Adipose tissue (tissue), 3 donors: Measurements from ENCODE around the gene RSAD2. TPM values are rescaled to one million over a fixed set of nuclear protein-coding genes. Genes with fewer than 3 reads are reported as not detected.

Experiments used
- H3K27ac ChIP-seq: one replicate; pipeline ENCODE4 v1.5.1; 2013; ENCODE audit warnings: low read depth, low read length
- WGBS, 3 donors: extraction: QIAGEN DNeasy Blood & Tissue Kit; methylation state at CpG; one replicate each; pipeline ENCODE4 v1.1.7; 2013; 5-methylcytosine and 5-hydroxymethylcytosine counted together
- polyA plus RNA-seq, 3 donors: library from polyadenylated mRNA; stranded (reverse); fragments of 200-250 nt; gene quantifications; one replicate each; pipeline ENCODE4 v1.2.3, GENCODE V29; 2013
- donor health status: healthy with polysubstance abuse.
- donor health status: Bipolar disorder and iron deficiency.
- donor health status: healthy.

The RSAD2 gene
- polyA plus RNA-seq, 3 donors, result 1.4 to 3.0 (median 1.5) TPM

DNA sequence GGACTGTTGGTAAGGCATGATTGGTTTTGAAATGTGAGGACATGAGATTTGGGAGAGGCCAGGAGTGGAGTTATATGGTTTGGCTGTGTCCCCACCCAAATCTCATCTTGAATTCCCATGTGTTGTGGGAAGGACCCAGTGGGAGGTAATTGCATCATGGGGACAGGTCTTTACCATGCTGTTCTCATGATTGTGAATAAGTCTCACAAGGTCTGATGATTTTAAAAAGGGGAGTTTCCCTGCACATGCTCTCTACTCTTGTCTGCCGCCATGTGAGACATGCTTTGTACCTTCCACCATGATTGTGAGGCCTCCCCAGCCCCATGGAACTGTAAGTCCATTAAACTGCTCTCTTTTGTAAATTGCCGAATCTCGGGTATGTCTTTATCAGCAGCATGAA, 17.3 kb upstream of the RSAD2 start:
- H3K27ac ChIP-seq, result no peak overlapping the region
- WGBS, 3 donors, result 97 to 100% (median 99%) methylated on average over 3 of the region's 3 CpGs

DNA sequence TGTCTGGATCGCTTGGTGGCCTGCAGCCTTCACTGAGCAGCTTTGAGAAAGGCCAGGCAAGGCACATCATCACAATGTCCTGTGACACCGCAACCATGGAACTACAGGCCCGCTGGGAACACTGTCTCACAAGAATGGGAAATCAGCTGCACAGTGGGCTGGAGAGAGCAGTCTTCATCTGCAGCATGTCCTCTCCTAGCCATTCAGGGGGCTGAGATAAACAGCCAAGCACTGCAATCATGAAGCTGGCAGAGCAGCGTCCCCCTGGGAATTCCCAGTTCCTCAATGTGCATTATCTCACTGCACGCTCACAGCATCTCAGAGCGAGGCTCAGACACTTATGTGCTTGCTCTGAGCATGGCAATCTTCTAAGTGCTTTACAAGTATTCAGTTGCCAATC, 13.8 kb upstream of the RSAD2 start:
- no peak overlapping the region for H3K27ac ChIP-seq
- WGBS, 3 donors, result 72 to 84% (median 76%) methylated on average over 6 of the region's 6 CpGs

DNA sequence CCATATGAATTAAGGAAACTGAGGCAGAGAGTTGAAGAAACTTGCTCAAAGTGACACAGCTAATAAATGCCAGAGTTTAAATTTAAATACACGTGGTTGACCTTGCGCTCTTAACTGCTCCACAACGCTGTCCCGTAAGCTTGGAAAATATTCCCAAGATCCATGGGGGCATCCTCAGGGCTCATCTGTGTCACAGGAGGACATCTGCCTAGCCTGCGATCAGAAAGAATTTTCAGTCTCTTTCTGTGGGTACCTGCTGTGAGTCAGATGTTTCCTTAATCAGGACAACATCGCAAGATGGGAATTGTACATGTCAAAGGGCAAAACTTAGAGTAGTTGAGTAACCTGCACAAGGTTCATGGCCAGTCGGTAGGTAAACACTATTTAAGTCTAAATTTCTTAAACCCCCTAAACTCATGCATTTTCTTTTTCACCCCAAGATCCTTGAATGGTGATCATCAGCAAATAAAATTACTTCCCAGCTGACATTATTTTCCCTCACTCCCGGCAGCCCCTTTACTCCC, 13.3 kb upstream of the RSAD2 start:
- 58 to 63% (median 61%) methylated on average over 8 of the region's 8 CpGs for WGBS, 3 donors
- H3K27ac ChIP-seq, result no peak overlapping the region

DNA sequence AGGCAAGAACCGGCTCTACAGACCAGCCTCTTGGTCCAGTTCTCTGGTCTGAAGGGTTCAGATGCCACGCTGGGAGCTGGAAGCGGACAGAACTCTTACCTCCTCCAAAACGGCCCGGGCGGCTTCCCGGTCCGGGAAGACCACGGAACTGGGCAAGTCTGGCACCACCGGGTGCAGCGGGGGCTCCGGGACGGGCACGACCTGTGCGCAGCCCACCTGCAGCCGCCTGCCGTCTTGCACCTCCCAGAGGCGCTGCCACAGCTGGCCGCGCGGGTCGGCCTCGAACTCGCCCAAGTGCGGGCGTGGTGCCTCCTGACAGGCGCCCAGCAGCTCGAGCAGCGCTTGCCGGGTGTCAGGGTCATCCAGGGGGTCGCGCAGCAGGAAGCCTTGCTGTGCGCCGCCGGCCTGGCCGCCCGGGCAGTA, 12.6 kb upstream of the RSAD2 start:
- no peak overlapping the region for H3K27ac ChIP-seq
- WGBS, 3 donors, result 5 to 6% (median 5%) methylated on average over 37 of the region's 37 CpGs

DNA sequence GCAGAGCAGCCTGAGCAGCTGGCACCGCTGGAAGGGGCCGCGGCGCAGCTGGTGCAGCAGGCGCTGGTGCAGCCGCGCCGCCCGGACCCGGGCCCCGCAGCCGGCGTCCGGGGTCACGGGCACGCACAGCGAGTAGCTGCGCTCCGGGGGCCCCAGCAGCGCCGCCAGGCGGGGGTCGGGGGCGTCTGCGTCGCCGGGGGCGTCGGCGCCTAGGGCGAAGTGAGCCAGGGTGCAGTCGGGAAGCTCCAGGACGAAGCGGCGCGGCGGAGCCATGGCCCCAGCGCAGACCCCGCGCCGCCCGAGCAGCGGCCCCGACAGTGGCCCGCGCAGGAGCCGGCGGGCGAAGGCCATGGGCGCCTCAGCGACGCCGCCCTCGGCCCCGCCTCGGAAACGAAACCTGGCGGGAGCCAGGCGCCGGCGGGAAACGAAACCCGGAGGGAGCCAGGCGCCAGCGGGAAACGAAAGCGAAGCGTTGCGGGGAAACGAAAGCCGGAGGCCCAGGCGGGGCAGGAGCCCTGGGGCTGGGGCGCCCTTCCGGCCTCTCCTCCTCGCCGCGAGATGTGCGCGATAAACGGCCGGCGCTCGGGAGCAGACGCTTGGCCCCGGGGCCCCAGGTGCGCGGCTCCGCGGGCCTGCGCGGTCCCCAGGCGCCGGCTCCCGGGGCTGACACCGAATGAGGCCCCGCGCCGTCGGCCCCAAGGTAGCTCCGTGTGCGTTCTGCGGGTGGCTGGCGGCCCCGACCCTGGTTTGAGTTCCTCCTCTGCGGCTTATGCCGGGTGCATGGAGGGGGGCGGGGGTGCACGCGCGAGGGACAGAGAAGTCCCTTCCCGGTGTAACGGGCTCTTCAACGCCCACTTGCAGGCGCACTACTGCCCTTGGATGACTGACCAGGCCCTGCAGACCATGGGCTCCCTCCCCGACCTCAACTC, 12.0 kb upstream of the RSAD2 start, which contains the start of gene CMPK2:
Gene CMPK2, minus strand, starts transcription at position 562 of the 929 bp plus-strand sequence. Its CDS starts 211 bp downstream, at position 351.
- 0 to 1% (median 1%) methylated on average over 81 to 115 of the region's 115 CpGs for WGBS, 3 donors
- H3K27ac ChIP-seq, result no peak within 1 kb of the TSS

DNA sequence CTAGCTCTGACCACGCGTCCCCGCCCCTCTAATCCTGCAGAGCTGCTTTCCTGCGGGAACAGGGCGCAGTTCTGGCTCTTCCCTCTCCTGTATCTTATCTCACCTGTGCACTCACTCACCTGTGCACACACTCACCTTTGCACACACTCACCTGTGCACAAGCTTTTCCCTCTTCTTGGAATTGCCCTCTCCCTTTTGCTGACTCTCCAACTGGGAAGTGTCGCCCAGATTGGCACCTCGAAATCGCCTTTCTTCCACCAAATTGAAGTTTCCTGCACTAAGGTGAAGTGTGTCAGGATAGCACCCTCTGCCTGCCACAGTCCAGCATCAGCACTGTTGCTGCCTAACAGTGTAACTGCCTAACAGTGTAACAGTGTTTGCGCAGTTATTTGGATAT, 11.3 kb upstream of the RSAD2 start:
- WGBS, 3 donors, result 3 to 8% (median 6%) methylated on average over 9 of the region's 9 CpGs
- H3K27ac ChIP-seq, result no peak overlapping the region

DNA sequence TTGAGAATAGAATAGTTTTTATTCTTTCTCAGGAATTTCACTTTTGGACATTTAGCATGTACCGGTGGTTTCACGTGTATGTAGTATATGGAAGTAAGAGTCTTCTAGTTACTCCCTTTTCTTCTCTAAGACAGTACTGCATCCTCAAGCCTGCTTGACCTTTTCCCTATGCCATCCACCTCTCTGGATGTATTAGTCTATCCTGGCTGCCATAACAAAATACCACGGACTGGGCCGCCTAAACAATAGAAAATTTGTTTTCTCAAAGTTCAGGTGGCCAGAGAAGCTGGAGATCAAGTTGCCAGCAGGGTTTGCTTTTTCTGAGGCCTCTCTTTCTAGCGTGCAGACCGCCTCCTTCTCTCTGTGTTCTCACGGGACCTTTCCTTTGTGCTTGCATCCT, 10.6 kb upstream of the RSAD2 start:
- WGBS, 3 donors, result 79 to 84% (median 81%) methylated on average over 7 of the region's 7 CpGs
- H3K27ac ChIP-seq, result no peak overlapping the region

DNA sequence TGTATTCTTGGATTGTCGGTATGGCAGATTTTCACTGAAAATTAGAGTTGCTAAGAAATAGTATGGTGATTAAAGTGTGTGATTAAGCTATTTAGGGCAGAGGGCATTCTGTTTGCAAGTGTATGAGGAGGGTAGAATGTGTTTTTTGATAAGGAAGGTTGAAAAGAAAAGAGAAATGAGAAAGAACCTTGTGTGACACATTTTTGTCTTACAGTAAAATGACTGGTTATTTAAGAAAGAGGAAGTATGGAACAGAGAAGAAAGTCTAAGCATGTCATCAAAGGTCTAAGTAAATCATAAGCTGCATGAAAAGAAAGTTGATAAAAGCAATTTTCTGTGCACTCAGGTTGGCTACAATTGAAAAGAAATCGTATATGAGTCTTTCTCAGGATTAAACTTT, 5.2 kb upstream of the RSAD2 start:
- H3K27ac ChIP-seq, result no peak overlapping the region
- 76 to 92% (median 79%) methylated on average over 2 of the region's 2 CpGs for WGBS, 3 donors

DNA sequence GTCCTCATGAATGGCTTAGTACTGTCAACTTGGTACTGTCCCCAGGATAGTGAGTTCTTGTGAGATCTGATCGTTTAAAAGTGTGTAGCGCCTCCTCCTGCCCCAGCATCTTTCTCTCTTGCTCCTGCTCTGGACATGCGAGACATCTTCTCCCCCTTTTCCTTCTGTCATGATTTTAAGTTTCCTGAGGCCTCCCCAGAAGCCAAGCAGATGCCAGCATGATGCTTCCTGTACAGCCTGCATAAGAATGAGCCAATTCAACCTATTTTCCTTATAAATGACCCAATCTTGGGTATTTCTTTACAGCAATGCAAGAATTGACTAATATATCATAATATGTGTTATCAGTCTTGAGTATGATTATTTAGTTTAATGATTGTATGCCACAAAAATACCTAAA, 3.5 kb upstream of the RSAD2 start:
- H3K27ac ChIP-seq, result no peak overlapping the region
- 96 to 98% (median 97%) methylated on average over 3 of the region's 3 CpGs for WGBS, 3 donors

DNA sequence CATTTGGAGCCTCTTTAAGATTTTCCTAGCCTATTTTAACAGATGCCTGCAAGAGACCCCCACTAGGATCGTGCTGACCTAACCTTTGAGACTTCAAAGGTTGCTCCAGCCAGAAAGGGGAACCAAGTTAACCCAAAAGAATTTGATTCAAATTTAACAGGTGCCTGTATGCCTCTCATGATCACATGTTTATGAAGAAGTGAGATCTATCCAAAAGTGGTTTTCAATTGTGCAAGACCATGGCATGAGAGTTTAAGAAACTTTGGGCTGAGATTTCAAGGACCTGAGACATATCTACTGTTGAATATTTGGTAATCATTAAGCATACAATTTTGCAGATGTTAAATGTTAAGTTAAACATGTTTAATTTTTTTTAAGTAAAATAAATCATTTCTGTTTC, 1.3 kb upstream of the RSAD2 start:
- 61 to 87% (median 71%) methylated on average over 1 of the region's 1 CpG for WGBS, 3 donors
- no peak overlapping the region for H3K27ac ChIP-seq

DNA sequence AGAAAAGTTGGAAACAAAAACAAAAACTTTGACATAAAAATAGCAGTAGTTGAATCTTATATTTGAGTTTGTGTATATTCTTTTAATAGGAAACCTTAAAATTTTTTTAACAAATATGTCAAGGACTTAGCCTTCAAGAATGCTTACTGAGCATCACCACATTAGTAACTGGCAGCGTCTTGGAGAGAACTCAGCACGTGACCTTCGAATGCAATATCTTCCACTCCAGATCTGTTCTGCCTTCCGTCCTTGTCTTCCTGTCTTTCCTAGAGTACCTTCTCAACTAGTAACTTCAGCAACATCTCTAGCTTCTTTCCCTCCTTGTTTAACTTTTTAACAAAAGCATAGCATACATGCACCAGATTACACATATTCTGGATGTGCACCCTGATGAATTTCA, 972 bp downstream of the RSAD2 start:
- WGBS, 3 donors, result 37 to 70% (median 54%) methylated on average over 4 of the region's 4 CpGs
- no peak overlapping the region for H3K27ac ChIP-seq

DNA sequence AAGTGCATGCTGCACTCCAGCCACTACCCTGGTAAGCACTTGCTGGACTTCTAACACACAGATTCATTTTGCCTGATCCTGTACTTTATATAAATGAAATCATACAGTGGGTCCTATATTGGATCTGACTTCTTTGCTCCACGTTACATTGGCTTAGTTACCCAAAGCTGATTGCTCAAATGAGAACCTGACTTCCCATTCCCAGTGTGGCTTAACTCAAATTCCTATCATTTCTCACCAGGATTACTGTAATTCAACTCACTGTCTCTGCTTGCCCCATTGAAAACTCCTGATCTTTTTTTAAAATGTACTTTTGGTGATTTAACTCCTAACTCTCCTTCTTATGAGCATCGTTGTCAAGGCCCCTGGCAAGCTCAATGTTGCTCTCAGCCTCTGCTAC, 1.4 kb downstream of the RSAD2 start:
- H3K27ac ChIP-seq, result no peak overlapping the region

DNA sequence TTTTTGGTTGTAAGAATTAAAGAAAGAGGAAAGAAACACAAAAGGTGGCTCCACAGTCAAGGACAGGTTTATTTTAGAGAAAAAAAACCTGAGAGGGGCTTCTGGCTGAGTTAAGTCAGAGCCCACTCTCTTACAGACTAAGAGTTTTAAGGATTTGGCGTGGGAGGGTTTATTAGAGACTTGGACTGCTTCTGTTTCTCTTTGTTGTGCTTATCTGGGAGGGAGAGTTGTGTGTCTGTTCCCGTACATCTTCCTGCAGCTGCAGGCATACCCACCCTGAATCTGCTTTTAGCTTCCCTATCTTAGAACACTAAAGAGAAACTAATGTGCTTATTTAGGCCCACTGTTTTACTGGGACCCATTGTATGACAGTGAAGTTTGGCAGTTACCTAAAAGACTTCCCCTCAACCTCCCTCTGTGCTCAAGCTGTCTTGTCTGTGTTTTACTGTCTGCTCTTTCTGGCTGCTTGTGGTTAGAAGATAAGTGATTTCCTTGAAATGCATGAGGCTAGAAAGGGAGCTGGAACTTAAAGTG, 2.7 kb downstream of the RSAD2 start:
- H3K27ac ChIP-seq, result no peak overlapping the region
- 52 to 79% (median 52%) methylated on average over 2 of the region's 2 CpGs for WGBS, 3 donors

More for the DNA sequence above, 1.4 kb downstream of the RSAD2 start:
- WGBS, 3 donors, result 67 to 75% (median 75%) methylated on average over 2 of the region's 2 CpGs

DNA sequence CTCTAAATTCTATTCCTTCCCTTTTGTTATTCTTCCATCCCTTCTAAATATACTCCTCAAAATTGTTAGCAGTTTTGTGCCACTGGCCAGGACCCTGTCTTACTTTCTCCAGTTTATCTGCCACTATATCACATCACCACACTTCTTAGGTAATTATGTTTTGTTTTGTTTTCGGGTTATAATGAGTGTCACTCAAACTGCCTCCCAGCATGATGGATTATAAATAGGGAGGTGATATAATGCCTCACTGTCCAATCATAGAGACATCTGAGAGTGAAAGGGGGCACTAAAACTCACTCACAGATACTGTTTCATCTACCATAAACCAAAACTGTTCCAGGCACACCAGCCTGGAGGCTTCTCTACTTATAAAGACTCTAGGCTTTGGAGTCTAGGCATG, 3.5 kb downstream of the RSAD2 start:
- H3K27ac ChIP-seq, result no peak overlapping the region
- 71 to 86% (median 74%) methylated on average over 1 of the region's 1 CpG for WGBS, 3 donors

DNA sequence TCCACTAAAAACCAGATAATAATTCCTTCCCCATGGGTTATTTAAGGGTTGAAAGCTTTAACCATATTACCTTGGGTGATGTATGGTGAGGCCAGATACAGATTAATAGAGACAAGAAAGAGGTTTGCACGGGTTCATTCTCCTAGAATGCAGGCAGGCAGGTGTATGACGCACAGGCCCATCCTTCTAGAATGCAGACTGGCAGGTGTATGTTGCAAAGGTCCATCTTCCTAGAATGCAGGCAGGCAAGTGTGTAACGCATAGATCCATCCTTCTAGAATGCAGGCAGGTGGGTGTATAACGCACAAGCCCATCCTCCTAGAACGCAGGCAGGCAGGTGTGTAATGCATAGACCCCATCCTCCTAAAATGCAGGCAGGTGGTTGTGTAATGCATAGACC, 3.9 kb downstream of the RSAD2 start:
- H3K27ac ChIP-seq, result no peak overlapping the region
- WGBS, 3 donors, result 88 to 96% (median 91%) methylated on average over 5 of the region's 5 CpGs

DNA sequence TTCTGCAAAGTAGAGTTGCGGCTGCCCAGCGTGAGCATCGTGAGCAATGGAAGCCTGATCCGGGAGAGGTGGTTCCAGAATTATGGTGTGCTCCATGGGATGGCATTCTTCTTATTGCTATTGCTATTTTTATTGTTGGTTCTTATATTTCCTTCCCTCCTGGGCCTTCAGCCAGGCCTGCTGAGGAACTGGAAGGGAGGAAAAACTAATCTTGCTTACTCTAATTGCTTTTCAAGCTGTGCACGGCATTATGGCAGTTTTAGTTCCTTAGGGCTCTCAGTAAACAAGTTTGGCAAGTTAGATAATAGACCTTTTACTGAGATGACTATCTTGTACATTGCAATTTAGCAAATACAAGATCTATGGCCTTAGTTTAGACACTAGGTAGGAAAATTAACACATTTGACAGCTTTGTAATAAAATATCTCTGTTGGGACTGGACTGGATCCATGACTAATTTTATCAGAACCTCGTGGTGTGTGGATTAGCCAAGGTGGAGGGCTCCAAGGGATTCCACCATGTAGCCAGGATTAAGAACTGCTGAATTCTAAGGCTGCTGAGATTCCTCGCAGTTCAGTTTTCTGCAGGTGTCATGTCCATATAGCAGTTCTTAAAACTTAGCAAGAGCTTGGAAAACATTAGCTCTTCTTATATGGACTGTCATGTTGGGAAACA, 6.0 kb downstream of the RSAD2 start:
- no peak overlapping the region for H3K27ac ChIP-seq
- WGBS, 3 donors, result 61 to 72% (median 69%) methylated on average over 7 of the region's 7 CpGs

DNA sequence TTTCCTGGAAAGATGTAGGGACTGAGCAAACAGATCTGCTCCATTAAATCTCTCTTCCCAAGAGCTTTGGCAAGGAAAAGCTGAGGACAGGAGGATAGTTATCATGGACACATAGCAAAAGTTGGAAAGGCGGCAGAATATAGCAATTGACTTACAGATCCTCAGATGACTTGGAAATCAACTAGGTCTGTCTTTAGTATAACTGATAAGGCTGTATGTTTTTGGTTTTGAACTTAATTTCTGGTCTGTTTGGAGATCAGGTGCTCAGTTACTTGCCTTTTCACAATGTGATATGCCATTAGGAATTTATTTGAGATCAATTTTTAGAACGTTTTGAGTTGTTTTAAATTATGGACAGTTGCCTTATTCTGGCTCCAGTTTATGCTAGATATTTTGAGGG, 8.0 kb downstream of the RSAD2 start:
- 76 to 91% (median 86%) methylated on average over 2 of the region's 2 CpGs for WGBS, 3 donors
- H3K27ac ChIP-seq, result no peak overlapping the region

DNA sequence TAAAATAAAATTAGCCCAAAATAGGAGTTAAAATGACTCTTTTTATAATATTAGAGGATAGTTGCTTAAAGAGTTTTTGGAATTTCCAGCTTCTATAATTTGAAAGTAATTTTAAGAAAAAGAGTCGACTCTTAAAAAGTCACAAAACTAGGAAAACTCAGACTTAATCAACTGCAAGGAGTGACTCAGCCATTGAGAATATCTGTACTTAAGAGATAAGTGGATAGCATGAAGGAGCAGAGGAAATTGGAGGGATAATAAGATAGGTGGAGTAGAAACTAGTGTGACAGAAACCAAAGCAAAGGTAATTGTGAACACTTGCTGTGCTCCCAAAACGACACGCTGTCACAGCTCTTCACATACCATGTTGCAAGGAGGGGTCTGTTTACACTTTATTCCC, 8.4 kb downstream of the RSAD2 start:
- no peak overlapping the region for H3K27ac ChIP-seq
- 90 to 91% (median 91%) methylated on average over 3 of the region's 3 CpGs for WGBS, 3 donors

DNA sequence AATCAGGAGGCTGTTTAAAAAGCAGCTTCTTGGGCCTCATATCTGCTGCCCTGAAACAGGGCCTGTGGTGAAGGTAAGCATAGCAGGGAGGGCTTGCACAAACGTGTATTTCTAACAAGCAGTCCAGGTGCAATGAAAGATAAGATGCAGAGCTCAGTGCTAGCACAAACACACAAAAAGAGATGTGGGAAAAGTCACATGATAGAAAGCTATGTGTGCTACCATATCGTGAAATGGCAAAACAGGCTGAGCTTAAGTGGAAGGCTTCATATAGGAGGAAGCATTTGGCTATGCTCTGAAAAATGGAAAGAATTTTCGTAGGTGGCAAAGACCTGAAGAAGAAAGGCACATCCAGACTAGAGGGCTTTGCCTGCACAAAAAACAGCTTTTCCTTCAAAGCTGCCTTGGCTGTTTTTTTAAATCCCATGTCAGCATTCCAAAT, 10.2 kb downstream of the RSAD2 start:
- no peak overlapping the region for H3K27ac ChIP-seq
- WGBS, 3 donors, result 48 to 68% (median 66%) methylated on average over 3 of the region's 3 CpGs
